WTC11 (cell line): ENCODE measurements around the gene TMEM260.

ENCODE experiments used
- CBFB ChIP-seq: sonication (generic); formaldehyde crosslinking; IDR thresholded peaks from 2 replicates; pipeline ENCODE4 v1.8.1; 2022; ENCODE audit warnings: mild to moderate bottlenecking, low read depth, missing genetic modification reagents
- FOXK1 ChIP-seq: sonication (generic); formaldehyde crosslinking; IDR thresholded peaks from 2 replicates; pipeline ENCODE4 v1.8.0; 2022; ENCODE audit warnings: mild to moderate bottlenecking, moderate library complexity, missing genetic modification reagents
- MYBL2 ChIP-seq: sonication (generic); formaldehyde crosslinking; IDR thresholded peaks from 2 replicates; pipeline ENCODE4 v1.8.1; 2023; ENCODE audit warnings: mild to moderate bottlenecking, moderate library complexity, missing genetic modification reagents
- NFYB ChIP-seq: sonication (generic); formaldehyde crosslinking; conservative IDR thresholded peaks from 2 replicates; pipeline ENCODE4 v1.8.0; 2022; ENCODE audit warnings: low read depth, missing genetic modification reagents
- OVOL2 ChIP-seq: fragments of 250-450 bp; sonication (Bioruptor Pico); IDR thresholded peaks from 2 replicates; pipeline ENCODE4 v1.9.0; 2021; ENCODE audit warnings: mild to moderate bottlenecking, borderline replicate concordance
- SP1 ChIP-seq: sonication (generic); formaldehyde crosslinking; conservative IDR thresholded peaks from 2 replicates; pipeline ENCODE4 v1.8.1; 2022; ENCODE audit warnings: missing genetic modification reagents
- TP53 ChIP-seq: sonication (generic); formaldehyde crosslinking; IDR thresholded peaks from 2 replicates; pipeline ENCODE4 v1.8.1; 2023; ENCODE audit warnings: mild to moderate bottlenecking, missing genetic modification reagents
- TF ChIP-seq, protein P1 (sequence below): fragments of 200-600 bp; IDR thresholded peaks from 2 replicates; pipeline ENCODE4 v1.8.0; 2022; ENCODE audit warnings: antibody characterized with exemption
- TF ChIP-seq, protein P2 (sequence below): sonication (generic); formaldehyde crosslinking; IDR thresholded peaks from 2 replicates; pipeline ENCODE4 v1.8.1; 2023; ENCODE audit warnings: mild to moderate bottlenecking, missing genetic modification reagents, moderate library complexity

DNA sequence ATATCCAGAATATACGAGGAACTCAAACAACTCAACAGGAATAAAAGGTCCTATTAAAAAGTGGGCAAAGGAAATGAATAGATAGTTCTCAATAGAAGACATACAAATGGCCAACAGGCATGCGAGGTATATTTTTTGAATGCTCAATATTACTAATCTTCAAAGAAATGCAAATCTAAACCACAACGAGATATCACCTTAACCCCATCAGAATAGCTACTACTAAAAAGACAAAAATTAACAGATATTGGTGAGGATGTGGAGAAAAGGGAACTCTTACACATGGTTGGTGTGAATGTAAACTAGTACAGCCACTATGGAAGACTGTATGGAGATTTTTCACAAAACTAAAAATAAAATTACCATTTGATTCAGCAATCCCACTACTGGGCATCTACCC is 99.2 kb downstream of the TMEM260 start:
- TF ChIP-seq, protein P1, sequence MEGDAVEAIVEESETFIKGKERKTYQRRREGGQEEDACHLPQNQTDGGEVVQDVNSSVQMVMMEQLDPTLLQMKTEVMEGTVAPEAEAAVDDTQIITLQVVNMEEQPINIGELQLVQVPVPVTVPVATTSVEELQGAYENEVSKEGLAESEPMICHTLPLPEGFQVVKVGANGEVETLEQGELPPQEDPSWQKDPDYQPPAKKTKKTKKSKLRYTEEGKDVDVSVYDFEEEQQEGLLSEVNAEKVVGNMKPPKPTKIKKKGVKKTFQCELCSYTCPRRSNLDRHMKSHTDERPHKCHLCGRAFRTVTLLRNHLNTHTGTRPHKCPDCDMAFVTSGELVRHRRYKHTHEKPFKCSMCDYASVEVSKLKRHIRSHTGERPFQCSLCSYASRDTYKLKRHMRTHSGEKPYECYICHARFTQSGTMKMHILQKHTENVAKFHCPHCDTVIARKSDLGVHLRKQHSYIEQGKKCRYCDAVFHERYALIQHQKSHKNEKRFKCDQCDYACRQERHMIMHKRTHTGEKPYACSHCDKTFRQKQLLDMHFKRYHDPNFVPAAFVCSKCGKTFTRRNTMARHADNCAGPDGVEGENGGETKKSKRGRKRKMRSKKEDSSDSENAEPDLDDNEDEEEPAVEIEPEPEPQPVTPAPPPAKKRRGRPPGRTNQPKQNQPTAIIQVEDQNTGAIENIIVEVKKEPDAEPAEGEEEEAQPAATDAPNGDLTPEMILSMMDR, result no peak
- TF ChIP-seq CBFB (CRISPR knock-in tag) (no peak), OVOL2 (CRISPR knock-in tag) (no peak), MYBL2 (CRISPR knock-in tag) (no peak), NFYB (CRISPR knock-in tag) (no peak), FOXK1 (CRISPR knock-in tag) (no peak), TP53 (no peak), SP1 (no peak)
- TF ChIP-seq, protein P2, sequence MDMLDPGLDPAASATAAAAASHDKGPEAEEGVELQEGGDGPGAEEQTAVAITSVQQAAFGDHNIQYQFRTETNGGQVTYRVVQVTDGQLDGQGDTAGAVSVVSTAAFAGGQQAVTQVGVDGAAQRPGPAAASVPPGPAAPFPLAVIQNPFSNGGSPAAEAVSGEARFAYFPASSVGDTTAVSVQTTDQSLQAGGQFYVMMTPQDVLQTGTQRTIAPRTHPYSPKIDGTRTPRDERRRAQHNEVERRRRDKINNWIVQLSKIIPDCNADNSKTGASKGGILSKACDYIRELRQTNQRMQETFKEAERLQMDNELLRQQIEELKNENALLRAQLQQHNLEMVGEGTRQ (CRISPR knock-in tag), result no peak
